GM12874 (cell line): ENCODE measurements around the gene MOSPD2.

Source experiments
- CTCF ChIP-seq: IDR thresholded peaks from 2 replicates; pipeline ENCODE4 v1.5.1; 2011; ENCODE audit warnings: low read depth, mild to moderate bottlenecking, control low read depth, low read length, moderate library complexity; ENCODE audit not compliant: insufficient read depth

The MOSPD2 gene

GRCh38 chrX:14843666-14844065 lies 29.6 kb upstream of the MOSPD2 start:
- TF ChIP-seq CTCF, result no peak

GRCh38 chrX:14851526-14851925 lies 21.7 kb upstream of the MOSPD2 start:
- no peak for TF ChIP-seq CTCF

- no peak for TF ChIP-seq CTCF
Observed at GRCh38 chrX:14864631-14865030, 8.6 kb upstream of the MOSPD2 start.

GRCh38 chrX:14865201-14865600 lies 8.0 kb upstream of the MOSPD2 start:
- no peak for TF ChIP-seq CTCF

GRCh38 chrX:14871767-14872166 lies 1.5 kb upstream of the MOSPD2 start:
- TF ChIP-seq CTCF, result no peak

- no peak for TF ChIP-seq CTCF
Observed at GRCh38 chrX:14872355-14872754, 866 bp upstream of the MOSPD2 start.

GRCh38 chrX:14873676-14874049 lies 442 bp downstream of the MOSPD2 start:
- no peak for TF ChIP-seq CTCF

- TF ChIP-seq CTCF, result no peak
Observed at GRCh38 chrX:14875624-14876023, 2.4 kb downstream of the MOSPD2 start.
